Activated CD8-positive, alpha-beta memory T cell treated with anti-CD3 and anti-CD28 coated beads, Interleukin-2, amount 10 ng/mL, durations not matched to agents 7 days and 5 days (primary cell): ENCODE data around the gene SELENOS. TPM values are rescaled to one million over a fixed set of nuclear protein-coding genes. Genes with fewer than 3 reads are reported as not detected.
A peak's percentile ranks its signal among the peaks of the same experiment; 100 is the strongest.

Experiments
- ATAC-seq: fragments of 150-1000 bp; cut with Tn5 transposase; one replicate; pipeline ENCODE4 v1.10.0; 2021; ENCODE audit warnings: moderate library complexity
- CTCF ChIA-PET: fragments of 350-600 bp; sonication (Branson Sonifier 250); formaldehyde crosslinking; loops from one replicate; lab custom pipeline; 2021; ENCODE audit warnings: antibody characterized with exemption; lab: Charles Lee
- DNase-seq: peaks from one replicate; pipeline ENCODE4 v3.0.0-alpha.2; 2020
- H3K27ac Mint-ChIP-seq: one replicate; pipeline ENCODE4 v1.8.0; 2021; ENCODE audit warnings: mild to moderate bottlenecking, mixed read lengths
- H3K27me3 Mint-ChIP-seq: one replicate; pipeline ENCODE4 v1.8.0; 2021; ENCODE audit warnings: mixed read lengths
- H3K36me3 Mint-ChIP-seq: one replicate; pipeline ENCODE4 v1.8.0; 2021; ENCODE audit warnings: mild to moderate bottlenecking, mixed read lengths
- H3K4me1 Mint-ChIP-seq: one replicate; pipeline ENCODE4 v1.8.0; 2021; ENCODE audit warnings: mixed read lengths
- H3K4me3 Mint-ChIP-seq: one replicate; pipeline ENCODE4 v1.8.0; 2021; ENCODE audit warnings: mild to moderate bottlenecking, moderate library complexity, mixed read lengths
- H3K9me3 Mint-ChIP-seq: one replicate; pipeline ENCODE4 v1.8.0; 2022; ENCODE audit warnings: low read depth, mixed read lengths
- total RNA-seq, 2 experiments: library from RNA; stranded (reverse); gene quantifications; one replicate each; pipeline ENCODE4 v1.2.3, GENCODE V29; 2021

Gene SELENOS
- 10 to 100 TPM; 33.1 to 49.0 TPM for total RNA-seq

GRCh38 chr15:101277038-101277822 is at the start of gene SELENOS:
SELENOS (minus strand) TSS chr15:101277485; CDS start chr15:101277417, 68 bp downstream.
- Mint-ChIP-seq H3K4me3 (peak within 1 kb of the TSS; percentile 100), H3K4me1 (peaks cover 30% of the 10 kb centered on the region), H3K36me3 (peaks cover 50% of the 10 kb centered on the region), H3K27me3 (no peaks in the 10 kb centered on the region), H3K9me3 (no peaks in the 10 kb centered on the region), H3K27ac (peak within 1 kb of the TSS; percentile 99)
- peak; percentile 88 for DNase-seq
- CTCF ChIA-PET = interaction anchor here (1.1 to 4.5 kb wide), 9 partner anchors 11 to 363 kb away, joined by 3 to 41 read pairs (median 13); partner anchors contain the start of gene SNRPA1
- ATAC-seq = peak; percentile 93

- ATAC-seq = no peak
- DNase-seq = no peak
- H3K27me3 Mint-ChIP-seq = no peaks in the 10 kb centered on the region
- CTCF ChIA-PET = interaction anchor here (1.3 kb wide), 1 partner anchor 37 kb away, joined by 3 read pairs; no protein-coding TSS in a partner anchor
- no peaks in the 10 kb centered on the region for H3K9me3 Mint-ChIP-seq
- H3K4me3 Mint-ChIP-seq = no peak overlapping the region
- no peak overlapping the region for H3K27ac Mint-ChIP-seq
- no peaks in the 10 kb centered on the region for H3K4me1 Mint-ChIP-seq
- no peaks in the 10 kb centered on the region for H3K36me3 Mint-ChIP-seq
These were observed 49.3 kb upstream of the SELENOS start for GRCh38 chr15:101326462-101327146.

- Mint-ChIP-seq H3K9me3 (no peaks in the 10 kb centered on the region), H3K4me1 (peaks cover 4% of the 10 kb centered on the region), H3K4me3 (no peak overlapping the region), H3K27me3 (peaks cover 3% of the 10 kb centered on the region), H3K36me3 (no peaks in the 10 kb centered on the region), H3K27ac (no peak overlapping the region)
- ATAC-seq (no peak), DNase-seq (no peak)
- CTCF ChIA-PET = no interaction called here
These were observed 48.7 kb upstream of the SELENOS start for GRCh38 chr15:101326026-101326315.

GRCh38 chr15:101325263-101326025 is 48.2 kb upstream of the SELENOS start:
- no peak overlapping the region for H3K27ac Mint-ChIP-seq
- CTCF ChIA-PET = no interaction called here
- H3K9me3 Mint-ChIP-seq = no peaks in the 10 kb centered on the region
- no peak overlapping the region for H3K4me3 Mint-ChIP-seq
- no peaks in the 10 kb centered on the region for H3K36me3 Mint-ChIP-seq
- H3K4me1 Mint-ChIP-seq = peaks cover 9% of the 10 kb centered on the region
- H3K27me3 Mint-ChIP-seq = peaks cover 4% of the 10 kb centered on the region
- no peak for ATAC-seq
- DNase-seq = no peak

- no peaks in the 10 kb centered on the region for H3K9me3 Mint-ChIP-seq
- no peaks in the 10 kb centered on the region for H3K36me3 Mint-ChIP-seq
- no peak for DNase-seq
- no peak for ATAC-seq
- CTCF ChIA-PET = no interaction called here
- peaks cover 4% of the 10 kb centered on the region for H3K27me3 Mint-ChIP-seq
- no peak overlapping the region for H3K4me3 Mint-ChIP-seq
- peaks cover 14% of the 10 kb centered on the region for H3K4me1 Mint-ChIP-seq
- H3K27ac Mint-ChIP-seq = no peak overlapping the region
These were observed 47.4 kb upstream of the SELENOS start for GRCh38 chr15:101324524-101325177.

GRCh38 chr15:101323793-101324523 is 46.7 kb upstream of the SELENOS start:
- H3K27ac Mint-ChIP-seq = no peak overlapping the region
- CTCF ChIA-PET = no interaction called here
- H3K27me3 Mint-ChIP-seq = peaks cover 5% of the 10 kb centered on the region
- peaks cover 16% of the 10 kb centered on the region for H3K4me1 Mint-ChIP-seq
- no peak overlapping the region for H3K4me3 Mint-ChIP-seq
- H3K9me3 Mint-ChIP-seq = no peaks in the 10 kb centered on the region
- no peak for ATAC-seq
- no peak for DNase-seq
- H3K36me3 Mint-ChIP-seq = no peaks in the 10 kb centered on the region

GRCh38 chr15:101322854-101323477 is 45.7 kb upstream of the SELENOS start:
- Mint-ChIP-seq H3K9me3 (no peaks in the 10 kb centered on the region), H3K27ac (no peak overlapping the region), H3K4me3 (no peak overlapping the region), H3K36me3 (no peaks in the 10 kb centered on the region), H3K27me3 (peaks cover 8% of the 10 kb centered on the region), H3K4me1 (peaks cover 16% of the 10 kb centered on the region)
- CTCF ChIA-PET = interaction anchor here (0.6 kb wide), 1 partner anchor 39 kb away, joined by 3 read pairs; no protein-coding TSS in a partner anchor
- ATAC-seq (no peak), DNase-seq (peak; percentile 15)

GRCh38 chr15:101322016-101322695 is 44.9 kb upstream of the SELENOS start:
- ATAC-seq (no peak), DNase-seq (no peak)
- peaks cover 16% of the 10 kb centered on the region for H3K4me1 Mint-ChIP-seq
- H3K27ac Mint-ChIP-seq = no peak overlapping the region
- no peaks in the 10 kb centered on the region for H3K36me3 Mint-ChIP-seq
- no peaks in the 10 kb centered on the region for H3K9me3 Mint-ChIP-seq
- H3K27me3 Mint-ChIP-seq = peaks cover 8% of the 10 kb centered on the region
- CTCF ChIA-PET = interaction anchor here (4.5 kb wide), 1 partner anchor 22 kb away, joined by 40 read pairs; no protein-coding TSS in a partner anchor
- no peak overlapping the region for H3K4me3 Mint-ChIP-seq

- no peaks in the 10 kb centered on the region for H3K36me3 Mint-ChIP-seq
- H3K27ac Mint-ChIP-seq = peak overlapping the region; percentile 89
- CTCF ChIA-PET = interaction anchor here (0.6 to 4.5 kb wide), 23 partner anchors 9 to 399 kb away, joined by 3 to 40 read pairs (median 4); partner anchors contain the start of genes CHSY1 and SNRPA1
- H3K4me3 Mint-ChIP-seq = peak overlapping the region; percentile 75
- peaks cover 16% of the 10 kb centered on the region for H3K4me1 Mint-ChIP-seq
- peaks cover 9% of the 10 kb centered on the region for H3K27me3 Mint-ChIP-seq
- peak; percentile 99 for ATAC-seq
- H3K9me3 Mint-ChIP-seq = no peaks in the 10 kb centered on the region
- peak; percentile 90 for DNase-seq
These were observed 43.3 kb upstream of the SELENOS start for GRCh38 chr15:101320501-101321052.

- H3K4me1 Mint-ChIP-seq = peaks cover 16% of the 10 kb centered on the region
- no peaks in the 10 kb centered on the region for H3K36me3 Mint-ChIP-seq
- no peaks in the 10 kb centered on the region for H3K9me3 Mint-ChIP-seq
- no peak overlapping the region for H3K27ac Mint-ChIP-seq
- peaks cover 10% of the 10 kb centered on the region for H3K27me3 Mint-ChIP-seq
- DNase-seq = no peak
- CTCF ChIA-PET = interaction anchor here (0.9 to 4.5 kb wide), 4 partner anchors 19 to 334 kb away, joined by 5 to 40 read pairs (median 10); no protein-coding TSS in a partner anchor
- no peak for ATAC-seq
- no peak overlapping the region for H3K4me3 Mint-ChIP-seq
These were observed 41.6 kb upstream of the SELENOS start for GRCh38 chr15:101318839-101319238.

- Mint-ChIP-seq H3K9me3 (no peaks in the 10 kb centered on the region), H3K4me1 (peaks cover 16% of the 10 kb centered on the region), H3K36me3 (no peaks in the 10 kb centered on the region), H3K27ac (no peak overlapping the region), H3K27me3 (peaks cover 10% of the 10 kb centered on the region), H3K4me3 (no peak overlapping the region)
- CTCF ChIA-PET = interaction anchor here (0.9 to 4.5 kb wide), 4 partner anchors 19 to 43 kb away, joined by 4 to 40 read pairs (median 9); no protein-coding TSS in a partner anchor
- ATAC-seq (no peak), DNase-seq (no peak)
These were observed 41.0 kb upstream of the SELENOS start for GRCh38 chr15:101318147-101318819.
